ENCODE results near the gene DBH.

Gene DBH

GRCh38 chr9:133647765-133648469 is 11.8 kb downstream of the DBH start:
- TF ChIP-seq CTCF (IDR thresholded peaks at IDR 0.05; ENCODE audit: control insufficient read depth, extremely low read depth, insufficient read depth), result no peak
- no peak overlapping the region for H3K4me3 ChIP-seq (ENCODE audit: low read depth, low read length)
- no peak for DNase-seq (ENCODE audit: low read depth)

GRCh38 chr9:133649194-133649593 is 13.0 kb downstream of the DBH start:
- TF ChIP-seq CTCF (IDR thresholded peaks at IDR 0.05; ENCODE audit: control insufficient read depth, extremely low read depth, insufficient read depth), result no peak
- DNase-seq (ENCODE audit: low read depth), result no peak
- H3K4me3 ChIP-seq (ENCODE audit: low read depth, low read length), result no peak overlapping the region

GRCh38 chr9:133650026-133650425 is 13.9 kb downstream of the DBH start:
- TF ChIP-seq CTCF (IDR thresholded peaks at IDR 0.05; ENCODE audit: control insufficient read depth, extremely low read depth, insufficient read depth), result no peak
- no peak for DNase-seq (ENCODE audit: low read depth)
- H3K4me3 ChIP-seq (ENCODE audit: low read depth, low read length), result no peak overlapping the region

- TF ChIP-seq CTCF (IDR thresholded peaks at IDR 0.05; ENCODE audit: control insufficient read depth, extremely low read depth, insufficient read depth), result no peak
- H3K4me3 ChIP-seq (ENCODE audit: low read depth, low read length), result no peak overlapping the region
- DNase-seq (ENCODE audit: low read depth), result no peak
These were observed 17.5 kb downstream of the DBH start for GRCh38 chr9:133653638-133654037.

GRCh38 chr9:133654736-133655657 is 18.8 kb downstream of the DBH start:
- no peak overlapping the region for H3K4me3 ChIP-seq (ENCODE audit: low read depth, low read length)
- DNase-seq (ENCODE audit: low read depth), result no peak
- no peak for TF ChIP-seq CTCF (IDR thresholded peaks at IDR 0.05; ENCODE audit: control insufficient read depth, extremely low read depth, insufficient read depth)

GRCh38 chr9:133655701-133656100 is 19.5 kb downstream of the DBH start:
- no peak for DNase-seq (ENCODE audit: low read depth)
- no peak overlapping the region for H3K4me3 ChIP-seq (ENCODE audit: low read depth, low read length)
- no peak for TF ChIP-seq CTCF (IDR thresholded peaks at IDR 0.05; ENCODE audit: control insufficient read depth, extremely low read depth, insufficient read depth)
